ENCODE data around the gene NMNAT3.

GRCh38 chr3:139524841-139525636 lies 152.7 kb downstream of the NMNAT3 start:
- TF ChIP-seq EP300 (IDR thresholded peaks at IDR 0.05), result no peak
- no peak for TF ChIP-seq CTCF (IDR thresholded peaks at IDR 0.05)

Data from upper lobe of left lung (tissue), 4 donors.